Stimulated activated CD8-positive, alpha-beta memory T cell treated with anti-CD3 and anti-CD28 coated beads, Interleukin-7, amount 100 ng/mL, for 4 hours (primary cell): ENCODE data around the gene RESP18.

Source experiments
- DNase-seq, 2 donors: peaks; one replicate each; pipeline ENCODE4 v3.0.0-alpha.2; 2020; ENCODE audit warnings: low read depth in 2 of 2

RESP18 gene

GRCh38 chr2:219277703-219278654 lies 54.6 kb downstream of the RESP18 start:
- peak; percentile 47 to 55 for DNase-seq
